Parathyroid adenoma (tissue), 2 donors: ENCODE measurements around the gene SRP14.

Source experiments
- H2AFZ ChIP-seq: fragments of 300-600 bp; sonication (generic); one replicate; pipeline ENCODE4 v1.7.0; 2017; ENCODE audit warnings: antibody characterized with exemption, mild to moderate bottlenecking
- H3K27ac ChIP-seq: fragments of 300-600 bp; sonication (generic); one replicate; pipeline ENCODE4 v1.7.0; 2017
- H3K27me3 ChIP-seq: fragments of 300-600 bp; sonication (generic); one replicate; pipeline ENCODE4 v1.7.0; 2017; ENCODE audit warnings: low read length; ENCODE audit not compliant: control insufficient read depth, insufficient read depth
- H3K36me3 ChIP-seq: fragments of 300-600 bp; sonication (generic); one replicate; pipeline ENCODE4 v1.7.0; 2017; ENCODE audit warnings: low read length; ENCODE audit not compliant: control insufficient read depth, insufficient read depth
- H3K4me1 ChIP-seq: fragments of 300-600 bp; sonication (generic); one replicate; pipeline ENCODE4 v1.7.0; 2017; ENCODE audit warnings: control low read depth
- H3K4me2 ChIP-seq: fragments of 300-600 bp; sonication (generic); one replicate; pipeline ENCODE4 v1.7.0; 2017; ENCODE audit warnings: low read length
- H3K4me3 ChIP-seq: fragments of 300-600 bp; sonication (generic); one replicate; pipeline ENCODE4 v1.7.0; 2017; ENCODE audit warnings: low read depth, low read length
- H3K79me2 ChIP-seq: fragments of 300-600 bp; sonication (generic); one replicate; pipeline ENCODE4 v1.7.0; 2017; ENCODE audit warnings: control low read depth
- H3K9ac ChIP-seq: fragments of 300-600 bp; sonication (generic); one replicate; pipeline ENCODE4 v1.7.0; 2017; ENCODE audit warnings: mild to moderate bottlenecking
- H3K9me3 ChIP-seq: fragments of 300-600 bp; sonication (generic); one replicate; pipeline ENCODE4 v1.7.0; 2017; ENCODE audit warnings: low read length; ENCODE audit not compliant: control insufficient read depth
- CTCF ChIP-seq: fragments of 300-600 bp; sonication (generic); IDR thresholded peaks from one replicate; pipeline ENCODE4 v1.7.0; 2017; ENCODE audit warnings: antibody characterized with exemption, mild to moderate bottlenecking
- donor health status: primary hyperparathyroidism.

SRP14 gene

GRCh38 chr15:40084650-40085049 is 45.7 kb upstream of the SRP14 start:
- Histone ChIP-seq H3K4me2 (no peak overlapping the region), H3K9me3 (no peaks in the 10 kb centered on the region), H2AFZ (no peak overlapping the region), H3K27me3 (no peaks in the 10 kb centered on the region), H3K36me3 (no peaks in the 10 kb centered on the region), H3K9ac (no peak overlapping the region), H3K27ac (no peak overlapping the region), H3K4me1 (peaks cover 19% of the 10 kb centered on the region), H3K79me2 (no peaks in the 10 kb centered on the region), H3K4me3 (no peak overlapping the region)
- TF ChIP-seq CTCF = no peak

- TF ChIP-seq CTCF = no peak
- H3K4me1 ChIP-seq = peaks cover 10% of the 10 kb centered on the region
- peak overlapping the region; percentile 66 for H2AFZ ChIP-seq
- no peak overlapping the region for H3K9ac ChIP-seq
- peak overlapping the region; percentile 56 for H3K4me3 ChIP-seq
- H3K27me3 ChIP-seq = no peaks in the 10 kb centered on the region
- H3K4me2 ChIP-seq = peak overlapping the region; percentile 81
- no peaks in the 10 kb centered on the region for H3K36me3 ChIP-seq
- H3K27ac ChIP-seq = no peak overlapping the region
- no peaks in the 10 kb centered on the region for H3K79me2 ChIP-seq
- H3K9me3 ChIP-seq = no peaks in the 10 kb centered on the region
Observed at GRCh38 chr15:40082195-40082883, 43.4 kb upstream of the SRP14 start.

GRCh38 chr15:40081691-40082194 is 42.8 kb upstream of the SRP14 start:
- Histone ChIP-seq H2AFZ (peak overlapping the region; percentile 66), H3K9me3 (no peaks in the 10 kb centered on the region), H3K4me3 (peak overlapping the region; percentile 56), H3K27me3 (no peaks in the 10 kb centered on the region), H3K9ac (no peak overlapping the region), H3K36me3 (no peaks in the 10 kb centered on the region), H3K4me2 (peak overlapping the region; percentile 81), H3K79me2 (no peaks in the 10 kb centered on the region), H3K4me1 (peaks cover 5% of the 10 kb centered on the region), H3K27ac (peak overlapping the region; percentile 30)
- TF ChIP-seq CTCF = no peak

- H3K4me2 ChIP-seq = peak overlapping the region; percentile 81
- TF ChIP-seq CTCF = no peak
- H3K4me1 ChIP-seq = peaks cover 2% of the 10 kb centered on the region
- H3K36me3 ChIP-seq = no peaks in the 10 kb centered on the region
- no peaks in the 10 kb centered on the region for H3K9me3 ChIP-seq
- H3K4me3 ChIP-seq = peak overlapping the region; percentile 56
- H2AFZ ChIP-seq = no peak overlapping the region
- H3K79me2 ChIP-seq = no peaks in the 10 kb centered on the region
- peak overlapping the region; percentile 30 for H3K27ac ChIP-seq
- H3K9ac ChIP-seq = no peak overlapping the region
- no peaks in the 10 kb centered on the region for H3K27me3 ChIP-seq
Observed at GRCh38 chr15:40080847-40081246, 41.9 kb upstream of the SRP14 start.

- no peaks in the 10 kb centered on the region for H3K79me2 ChIP-seq
- TF ChIP-seq CTCF = no peak
- H3K9me3 ChIP-seq = no peaks in the 10 kb centered on the region
- H3K4me2 ChIP-seq = no peak overlapping the region
- no peak overlapping the region for H3K9ac ChIP-seq
- H3K27ac ChIP-seq = no peak overlapping the region
- H3K4me3 ChIP-seq = no peak overlapping the region
- no peaks in the 10 kb centered on the region for H3K36me3 ChIP-seq
- H3K27me3 ChIP-seq = no peaks in the 10 kb centered on the region
- no peak overlapping the region for H2AFZ ChIP-seq
- peaks cover 2% of the 10 kb centered on the region for H3K4me1 ChIP-seq
Observed at GRCh38 chr15:40080104-40080503, 41.1 kb upstream of the SRP14 start.
